Putamen (tissue), 1 donor: ENCODE measurements around the gene ASGR2.
"Not testable (repeated sequence)": the region's sequence is repeated elsewhere in the genome, so short reads cannot be mapped to it uniquely, and the experiment has no call there.

ENCODE experiments used
- DNase-seq: peaks from one replicate; pipeline ENCODE4 v3.0.0-alpha.2; 2016; ENCODE audit warnings: low spot score

ASGR2 gene

GRCh38 chr17:7098802-7099459 is 15.7 kb downstream of the ASGR2 start:
- DNase-seq = no peak

- DNase-seq = no peak
Measured at GRCh38 chr17:7097940-7098339, 16.7 kb downstream of the ASGR2 start.

DNA sequence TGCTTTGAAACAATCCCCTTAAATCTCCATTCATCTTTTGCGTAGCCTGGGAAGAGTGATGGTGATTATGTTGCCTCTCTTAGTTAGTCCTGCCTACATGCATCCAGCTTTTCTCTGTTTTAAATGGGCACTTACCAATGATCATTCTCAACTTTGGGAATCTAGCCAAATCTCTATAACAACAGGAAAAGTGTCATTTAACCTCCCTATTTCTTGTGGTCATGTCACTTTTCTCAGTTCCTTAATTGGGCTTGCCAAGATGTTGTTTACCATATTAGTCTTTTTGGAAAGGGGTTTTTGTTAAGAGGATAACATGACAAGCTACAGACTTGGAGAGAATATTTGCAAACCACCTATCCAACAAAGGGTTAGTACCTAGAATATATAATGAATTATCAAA is 19.0 kb downstream of the ASGR2 start:
- no peak for DNase-seq

DNA sequence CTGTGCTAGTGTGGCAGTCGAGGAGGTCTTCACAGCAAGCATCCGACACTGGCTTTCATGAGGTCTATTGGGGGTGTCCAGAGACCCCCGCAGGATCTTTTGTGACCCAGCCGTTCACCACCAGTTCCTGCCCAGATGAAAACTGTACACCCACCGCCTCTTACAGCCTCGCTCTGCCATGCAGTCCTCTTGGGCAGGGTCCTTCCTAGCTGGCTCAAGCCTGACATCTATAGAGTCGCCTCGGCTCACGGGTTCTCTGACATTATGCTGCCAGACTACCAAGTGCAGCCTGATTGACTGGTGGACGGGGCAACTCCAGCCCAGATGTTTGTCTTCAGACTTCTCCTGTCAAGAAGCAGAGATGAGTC is 20.0 kb downstream of the ASGR2 start:
- DNase-seq = no peak

DNA sequence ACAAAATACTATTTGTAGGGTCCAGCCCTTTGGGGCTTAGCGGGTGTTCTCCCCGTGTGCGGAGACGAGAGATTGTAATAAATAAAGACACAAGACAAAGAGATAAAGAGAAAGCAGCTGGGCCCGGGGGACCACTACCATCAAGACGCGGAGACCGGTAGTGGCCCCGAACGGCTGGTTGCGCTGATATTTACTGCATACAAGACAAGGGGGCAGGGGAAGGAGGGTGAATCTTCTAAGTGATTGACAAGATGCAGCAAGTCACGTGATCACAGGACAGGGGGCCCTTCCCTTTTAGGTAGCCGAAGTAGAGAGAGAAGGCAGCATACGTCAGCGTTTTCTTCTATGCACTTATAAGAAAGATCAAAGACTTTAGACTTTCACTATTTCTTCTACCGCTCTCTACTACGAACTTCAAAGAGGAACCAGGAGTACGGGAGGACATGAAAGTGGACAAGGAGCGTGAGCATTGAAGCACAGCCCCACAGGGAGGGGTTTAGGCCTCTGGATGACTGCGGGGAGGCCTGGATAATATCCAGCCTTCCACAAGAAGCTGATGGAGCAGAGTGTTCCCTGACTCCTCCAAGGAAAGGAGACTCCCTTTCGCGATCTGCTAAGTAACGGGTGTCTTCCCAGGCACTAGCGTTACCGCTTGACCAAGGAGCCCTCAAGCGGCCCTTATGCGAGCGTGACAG is 23.2 kb downstream of the ASGR2 start:
- DNase-seq = not testable (repeated sequence)

- not testable (repeated sequence) for DNase-seq
Measured at GRCh38 chr17:7089570-7089969, 25.1 kb downstream of the ASGR2 start.

DNA sequence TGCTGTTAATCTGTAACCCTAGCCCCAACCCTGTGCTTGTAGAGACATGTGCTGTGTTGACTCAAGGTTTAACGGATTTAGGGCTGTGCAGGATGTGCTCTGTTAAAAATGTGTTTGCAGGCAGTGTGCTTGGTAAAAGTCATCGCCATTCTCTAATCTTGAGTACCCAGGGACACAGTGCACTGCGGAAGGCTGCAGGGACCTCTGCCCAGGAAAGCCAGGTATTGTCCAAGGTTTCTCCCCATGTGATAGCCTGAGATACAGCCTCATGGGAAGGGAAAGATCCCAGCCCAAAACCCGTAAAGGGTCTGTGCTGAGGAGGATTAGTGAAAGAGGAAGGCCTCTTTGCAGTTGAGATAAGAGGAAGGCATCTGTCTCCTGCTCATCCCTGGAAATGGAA is 26.2 kb downstream of the ASGR2 start:
- DNase-seq = not testable (repeated sequence)

- no peak for DNase-seq
Measured at GRCh38 chr17:7084088-7084487, 30.5 kb downstream of the ASGR2 start.

DNA sequence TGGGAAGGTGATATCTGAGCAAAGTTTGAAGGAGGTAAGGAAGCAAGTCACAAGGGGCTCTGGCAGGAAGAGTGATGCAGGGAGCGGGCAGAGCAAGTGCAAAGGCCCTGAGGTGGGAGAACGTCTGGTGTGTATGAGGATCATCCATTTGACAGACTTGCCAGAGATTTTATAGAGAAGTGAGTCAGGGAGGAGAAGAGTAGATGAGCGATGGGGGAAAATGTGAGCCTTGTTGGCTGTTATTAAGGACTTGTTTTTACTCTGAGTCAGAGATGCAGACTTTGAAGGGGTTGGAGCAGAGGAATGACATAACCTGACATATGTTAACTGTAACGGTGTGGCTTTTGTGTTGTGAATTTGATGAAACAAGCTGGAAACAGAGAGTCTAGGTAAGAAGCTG is 31.0 kb downstream of the ASGR2 start:
- DNase-seq = no peak

DNA sequence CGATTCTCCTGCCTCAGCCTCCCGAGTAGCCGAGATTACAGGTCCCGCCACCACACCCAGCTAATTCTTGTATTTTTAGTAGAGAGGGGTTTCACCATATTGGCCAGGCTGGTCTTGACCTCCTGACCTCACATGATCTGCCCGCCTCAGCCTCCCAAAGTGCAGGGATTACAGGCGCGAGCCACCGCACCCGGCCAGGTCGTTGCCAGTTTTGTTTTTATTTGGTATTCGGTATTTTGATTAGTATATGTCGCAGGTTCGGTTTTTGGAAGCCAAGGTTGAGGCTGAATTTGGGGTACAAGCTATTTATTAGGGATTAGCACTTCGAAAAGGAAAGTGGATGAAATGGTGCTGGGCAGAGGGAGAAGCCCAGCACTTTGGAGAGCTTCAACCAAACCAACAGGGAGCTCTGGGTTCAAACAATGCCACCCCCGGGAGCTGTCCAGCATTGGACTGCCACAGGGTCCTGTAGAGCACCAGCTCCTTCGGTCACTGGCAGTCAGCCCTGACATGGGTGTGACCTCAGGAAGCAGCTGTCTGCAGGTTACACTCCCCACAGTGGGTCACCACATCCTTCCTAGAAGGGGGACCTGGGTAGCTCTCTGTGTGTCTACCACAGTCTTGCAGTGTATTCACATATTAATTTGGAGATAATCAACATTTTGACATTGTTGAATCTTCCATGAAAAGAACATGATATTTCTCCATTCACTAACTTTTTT is 33.1 kb downstream of the ASGR2 start:
- DNase-seq = no peak

DNA sequence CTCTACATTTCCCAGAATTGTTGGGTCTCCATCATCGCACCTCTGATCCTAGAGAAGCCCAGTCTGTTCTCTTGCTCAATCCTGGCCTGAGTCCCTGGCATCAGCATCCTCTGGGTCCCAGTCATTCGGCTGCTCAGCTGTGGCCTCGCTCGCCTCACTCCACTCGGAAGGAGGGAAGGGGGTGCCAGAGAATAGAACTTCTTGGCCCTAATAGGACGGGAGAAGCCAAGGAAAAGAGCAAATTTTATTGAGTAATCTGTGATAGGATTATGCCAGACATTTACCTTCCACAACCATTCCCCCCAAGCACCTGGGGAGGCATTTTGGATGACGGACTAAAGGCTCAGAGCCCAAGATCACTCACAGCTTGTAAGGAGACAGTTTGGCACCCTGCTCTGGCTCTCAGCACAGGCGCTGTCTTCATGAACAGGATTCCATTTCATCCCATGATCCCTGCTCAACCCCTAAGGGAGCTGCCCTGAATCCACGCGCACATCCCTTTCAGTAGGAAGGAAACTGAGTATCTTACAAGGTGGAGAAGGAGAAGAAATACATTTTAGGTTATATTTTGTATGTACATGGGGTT is 34.1 kb downstream of the ASGR2 start:
- no peak for DNase-seq

DNA sequence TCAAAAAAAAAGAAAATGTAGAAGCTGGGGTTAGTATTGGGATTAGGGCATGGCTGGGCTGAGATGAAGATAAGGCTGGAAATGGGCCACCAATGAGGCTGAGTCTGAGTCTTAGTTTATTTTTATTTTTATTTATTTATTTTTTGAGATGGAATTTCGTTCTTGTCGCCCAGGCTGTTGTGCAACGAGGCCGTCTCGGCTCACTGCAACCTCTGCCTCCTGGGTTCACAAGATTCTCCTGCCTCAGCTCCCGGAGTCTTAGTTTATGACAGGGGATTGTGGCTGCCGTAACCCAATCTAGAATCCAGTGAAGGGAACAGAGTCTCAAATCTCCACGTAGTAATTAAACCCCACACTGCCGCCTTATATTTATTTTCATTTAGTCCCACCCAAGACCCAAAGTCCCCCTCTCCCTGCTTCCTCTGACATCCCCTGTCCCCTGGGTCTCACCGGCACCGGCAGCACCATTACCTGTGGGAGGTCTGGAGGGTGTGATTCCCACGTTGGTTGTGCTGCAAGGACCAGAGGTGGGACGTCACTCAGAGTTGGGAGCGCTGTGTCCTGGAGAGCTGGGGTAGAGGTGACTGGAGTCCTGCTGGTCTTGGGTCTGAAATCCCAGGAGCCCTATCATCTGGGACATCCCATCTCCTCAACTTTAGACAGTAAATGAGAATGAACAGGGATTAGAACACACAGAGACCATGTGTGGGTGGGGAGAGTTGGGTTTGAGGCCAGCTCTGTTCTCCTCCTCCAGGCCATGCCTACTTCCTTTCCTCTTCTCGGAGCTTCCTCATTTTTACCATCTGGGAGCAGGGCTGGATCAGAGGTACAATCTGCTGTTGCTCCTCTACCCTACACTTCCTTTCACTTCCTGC is 34.8 kb downstream of the ASGR2 start, which contains the start of gene CLEC10A:
CLEC10A (minus strand) TSS at position 671 of the 875 bp plus-strand sequence. CDS start 1,439 bp downstream, outside the sequence.
- no peak for DNase-seq

DNA sequence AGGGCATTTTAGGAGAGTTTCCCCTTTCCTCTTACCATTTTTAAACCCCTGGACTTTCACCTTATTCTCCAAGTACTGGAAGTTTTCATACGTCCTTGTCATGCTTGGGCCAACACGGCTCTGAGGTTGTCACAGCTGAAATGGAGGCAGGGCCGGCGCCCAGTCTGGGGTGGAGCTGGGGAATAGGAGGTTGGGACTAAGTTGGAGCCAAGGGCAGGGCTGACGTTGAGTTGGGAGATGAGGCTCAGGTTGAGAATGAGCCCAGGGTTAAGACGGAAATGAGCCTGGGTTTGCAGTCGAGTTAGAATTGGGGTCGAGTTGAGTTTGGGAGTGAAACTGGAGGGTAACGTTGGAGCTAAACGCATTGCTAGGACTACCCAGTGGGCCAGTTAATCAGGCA is 35.9 kb downstream of the ASGR2 start:
- no peak for DNase-seq

DNA sequence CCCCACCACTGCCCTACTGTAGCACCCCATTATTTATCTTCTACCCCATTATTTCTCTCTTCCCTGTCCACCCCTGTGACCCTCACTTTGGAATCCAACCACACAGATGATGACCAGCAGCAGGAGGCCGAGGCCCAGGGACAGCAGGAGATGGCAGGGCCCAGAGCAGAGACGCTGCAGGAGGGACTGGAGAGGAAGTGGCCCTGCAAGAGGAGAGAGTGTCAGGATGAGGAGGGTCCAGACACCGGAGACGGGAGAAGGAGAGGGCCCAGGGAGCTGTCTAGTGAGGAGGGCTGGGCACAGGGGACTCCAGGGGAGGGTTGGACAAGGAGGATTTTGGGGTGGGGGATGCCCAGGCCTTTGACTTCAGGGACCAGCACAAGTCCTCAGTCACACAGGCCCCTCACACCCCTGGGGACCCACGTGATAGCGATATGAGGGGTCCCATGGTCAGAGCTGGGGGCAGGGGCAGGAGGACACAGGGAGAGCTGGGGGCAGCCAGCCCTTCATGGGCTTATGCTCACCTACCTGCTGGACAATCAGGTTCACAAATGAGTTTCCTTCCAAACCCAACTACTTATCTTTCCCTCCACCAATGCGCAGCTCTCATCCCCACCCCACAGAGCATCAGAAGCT is 36.6 kb downstream of the ASGR2 start:
- no peak for DNase-seq

GRCh38 chr17:7074931-7075330 is 39.7 kb downstream of the ASGR2 start:
- DNase-seq = no peak

GRCh38 chr17:7072406-7072805 is 42.2 kb downstream of the ASGR2 start:
- no peak for DNase-seq

- no peak for DNase-seq
Measured at GRCh38 chr17:7070712-7071111, 43.9 kb downstream of the ASGR2 start.

- no peak for DNase-seq
Measured at GRCh38 chr17:7068268-7068667, 46.4 kb downstream of the ASGR2 start.

DNA sequence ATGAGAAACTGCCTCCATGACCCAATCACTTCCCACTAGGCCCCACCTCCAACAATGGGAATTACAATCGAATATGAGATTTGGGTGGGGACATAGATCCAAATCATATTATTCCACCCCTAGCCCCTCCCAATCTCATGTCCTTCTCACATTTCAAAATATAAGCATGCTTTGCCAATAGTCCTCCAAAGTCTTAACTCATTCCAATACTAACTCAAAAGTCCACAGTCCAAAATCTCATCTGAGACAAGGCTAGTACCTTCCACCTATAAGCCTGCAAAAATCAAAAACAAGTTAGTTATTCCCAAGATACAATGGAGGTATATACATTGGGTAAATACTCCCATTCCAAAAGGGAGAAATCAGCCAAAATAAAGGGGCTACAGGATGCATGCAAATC is 47.4 kb downstream of the ASGR2 start:
- no peak for DNase-seq

GRCh38 chr17:7064261-7064660 is 50.4 kb downstream of the ASGR2 start:
- DNase-seq = no peak

DNA sequence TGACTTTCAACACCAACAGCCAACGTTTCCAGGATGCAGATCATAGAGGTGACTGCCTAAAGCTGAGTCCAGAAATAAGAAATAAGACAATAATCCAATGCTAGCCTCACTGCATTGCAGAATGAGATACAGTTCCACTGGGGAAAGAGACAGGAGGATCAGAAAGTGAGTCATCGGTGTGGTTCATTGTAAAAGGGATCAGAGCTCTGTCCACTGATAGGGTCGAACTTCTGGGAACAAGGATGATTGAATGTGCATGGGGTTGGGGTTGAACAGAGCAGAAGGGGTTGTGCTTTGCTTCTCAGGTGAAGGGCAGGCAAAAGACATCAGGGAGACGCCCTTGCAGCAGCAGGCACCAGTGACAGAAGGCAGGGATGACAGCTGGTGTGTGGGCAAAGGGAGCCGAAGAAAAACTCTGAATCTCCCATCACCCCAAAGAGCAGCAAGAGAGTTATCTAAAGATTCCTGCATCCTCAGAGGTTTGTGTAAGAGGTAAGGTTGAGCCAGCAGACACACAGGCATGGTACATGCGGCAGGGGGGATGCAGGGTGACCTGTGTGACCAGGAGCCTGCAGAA is 51.0 kb downstream of the ASGR2 start:
- DNase-seq = peak; percentile 55
